Hippocampal formation (tissue), 2 donors: ENCODE results near the gene CLEC1B.
A peak's percentile ranks its signal among the peaks of the same experiment; 100 is the strongest.
"Not testable (repeated sequence)": the region's sequence is repeated elsewhere in the genome, so short reads cannot be mapped to it uniquely, and the experiment has no call there.

Experiments used
- DNase-seq, 2 donors: peaks; one replicate each; lab custom pipeline; 2025; lab: John Stamatoyannopoulos, UW

Gene CLEC1B

GRCh38 chr12:9974731-9975130 lies 24.2 kb downstream of the CLEC1B start:
- not testable (repeated sequence) for DNase-seq

- no peak for DNase-seq
Observed at GRCh38 chr12:9973949-9974348, 25.0 kb downstream of the CLEC1B start.

- DNase-seq: no peak
Observed at GRCh38 chr12:9971181-9971580, 27.7 kb downstream of the CLEC1B start, which contains the start of gene CLEC12A. Gene CLEC12A (plus strand): TSS chr12:9971409. CDS start chr12:9971597, 188 bp downstream.

- no peak for DNase-seq
Observed at GRCh38 chr12:9969673-9970072, 29.2 kb downstream of the CLEC1B start.

DNA sequence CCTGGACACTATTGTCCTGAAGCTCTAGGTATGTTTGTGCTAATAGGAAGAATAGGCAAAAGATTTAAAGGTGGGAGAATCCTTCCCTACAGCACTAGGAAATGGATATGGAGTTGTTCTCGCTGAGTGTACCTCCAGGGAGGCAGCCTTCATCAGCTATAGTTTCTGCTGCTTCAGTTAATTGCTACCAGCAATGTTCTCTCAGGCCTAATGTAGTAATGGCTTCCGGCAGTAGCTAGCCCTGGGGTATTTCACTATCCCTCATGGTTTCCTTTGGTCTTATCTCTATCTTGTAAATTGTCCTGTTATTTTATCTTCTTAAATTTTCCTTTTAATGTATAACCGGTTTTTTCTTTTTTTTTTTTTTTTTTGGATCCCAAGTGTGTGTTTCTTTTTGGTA lies 37.0 kb downstream of the CLEC1B start:
- no peak for DNase-seq

GRCh38 chr12:9961106-9961505 lies 37.8 kb downstream of the CLEC1B start:
- DNase-seq: no peak

DNA sequence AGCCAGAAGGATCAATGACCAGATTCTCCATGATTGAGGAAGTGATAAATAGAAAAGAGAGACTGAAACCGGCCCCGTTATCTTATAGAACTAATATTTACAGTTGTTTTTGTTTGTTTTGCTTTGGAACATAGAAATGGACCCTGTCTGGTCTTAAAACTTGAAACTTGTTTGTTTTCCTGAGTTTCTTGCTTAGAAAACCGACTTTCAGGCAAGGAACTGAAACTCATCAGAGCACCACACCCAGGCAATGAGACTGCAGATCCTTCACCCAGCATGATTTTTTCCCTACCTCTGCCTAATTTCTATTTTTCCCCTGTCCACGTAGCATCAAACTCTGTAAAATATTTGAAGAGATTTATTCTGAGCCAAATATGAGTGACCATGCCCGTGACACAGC lies 38.3 kb downstream of the CLEC1B start:
- DNase-seq: no peak

- no peak for DNase-seq
Observed at GRCh38 chr12:9957834-9958233, 41.1 kb downstream of the CLEC1B start.

DNA sequence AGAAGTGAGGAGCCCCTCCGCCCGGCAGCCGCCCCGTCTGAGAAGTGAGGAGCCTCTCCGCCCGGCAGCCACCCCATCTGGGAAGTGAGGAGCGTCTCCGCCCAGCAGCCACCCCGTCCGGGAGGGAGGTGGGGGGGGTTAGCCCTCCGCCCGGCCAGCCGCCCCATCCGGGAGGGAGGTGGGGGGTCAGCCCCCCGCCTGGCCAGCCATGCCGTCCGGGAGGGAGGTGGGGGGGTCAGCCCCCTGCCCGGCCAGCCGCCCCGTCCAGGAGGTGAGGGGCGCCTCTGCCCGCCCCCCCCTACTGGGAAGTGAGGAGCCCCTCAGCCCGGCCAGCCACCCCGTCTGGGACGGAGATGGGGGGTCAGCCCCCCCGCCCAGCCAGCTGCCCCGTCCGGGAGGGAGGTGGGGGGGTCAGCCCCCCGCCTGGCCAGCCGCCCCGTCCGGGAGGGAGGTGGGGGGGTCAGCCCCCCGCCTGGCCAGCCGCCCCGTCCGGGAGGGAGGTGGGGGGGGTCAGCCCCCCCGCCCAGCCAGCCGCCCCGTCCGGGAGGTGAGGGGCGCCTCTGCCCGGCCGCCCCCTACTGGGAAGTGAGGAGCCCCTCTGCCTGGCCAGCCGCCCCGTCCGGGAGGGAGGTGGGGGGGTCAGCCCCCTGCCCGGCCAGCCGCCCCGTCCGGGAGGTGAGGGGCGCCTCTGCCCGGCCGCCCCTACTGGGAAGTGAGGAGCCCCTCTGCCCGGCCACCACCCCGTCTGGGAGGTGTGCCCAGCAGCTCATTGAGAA lies 45.8 kb downstream of the CLEC1B start:
- DNase-seq: not testable (repeated sequence)

- DNase-seq: no peak
Observed at GRCh38 chr12:9951026-9951675, 47.8 kb downstream of the CLEC1B start.

DNA sequence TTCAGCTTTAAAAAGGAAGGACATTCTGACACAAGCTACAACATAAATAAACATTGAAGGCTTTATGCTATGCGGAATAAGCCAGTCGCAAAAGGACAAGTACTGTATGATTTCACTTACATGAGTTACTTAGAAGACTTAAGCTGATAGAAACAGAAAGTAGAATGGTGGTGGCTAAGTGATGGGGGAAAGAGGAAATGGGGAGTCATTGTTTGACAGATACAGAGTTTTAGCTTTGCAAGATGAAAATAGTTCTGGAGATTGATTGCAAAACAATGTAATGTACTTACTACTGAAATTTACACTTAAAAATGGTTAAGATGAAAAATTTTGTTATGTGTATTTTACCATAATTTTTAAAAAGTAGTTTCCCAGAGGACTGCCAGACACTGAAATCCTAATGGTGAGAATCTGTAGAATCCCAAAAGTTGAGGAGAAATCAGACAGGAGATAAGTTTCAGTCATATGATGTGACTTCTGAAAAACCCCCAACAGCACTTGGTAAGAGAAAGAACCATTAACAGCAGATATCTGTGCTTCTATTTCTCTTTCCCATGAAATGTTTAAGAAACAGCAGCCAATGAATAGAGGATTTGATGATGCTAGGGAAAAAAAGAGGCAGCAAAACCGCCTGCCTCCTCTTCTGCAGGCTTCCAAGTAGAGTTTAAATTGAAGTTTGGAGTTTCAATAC lies 50.2 kb downstream of the CLEC1B start:
- DNase-seq: no peak

DNA sequence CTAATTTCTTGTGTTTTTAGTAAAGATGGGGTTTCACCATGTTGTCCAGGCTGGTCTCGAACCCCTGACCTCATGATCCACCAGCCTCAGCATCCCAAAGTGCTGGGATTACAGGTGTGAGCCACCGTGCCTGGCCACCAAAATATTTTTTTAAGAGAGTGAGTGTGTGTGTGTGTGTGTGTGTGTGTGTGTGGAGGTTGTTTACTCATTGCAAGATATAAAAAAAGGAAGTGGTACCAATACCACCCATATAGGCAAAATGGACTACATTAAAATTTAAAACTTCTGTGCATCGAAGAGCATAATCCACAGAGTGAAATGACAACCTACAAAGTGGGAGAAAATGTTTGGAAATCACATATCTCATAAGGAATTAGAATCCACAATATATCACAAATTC lies 51.2 kb downstream of the CLEC1B start:
- no peak for DNase-seq

GRCh38 chr12:9944391-9944790 lies 54.5 kb downstream of the CLEC1B start:
- DNase-seq: no peak

GRCh38 chr12:9943240-9943639 lies 55.7 kb downstream of the CLEC1B start:
- DNase-seq: peak; percentile 20 to 51
